Smooth muscle cell (in vitro differentiated cells): Measurements from ENCODE around the gene ADARB2. TPM values are rescaled to one million over a fixed set of nuclear protein-coding genes. Genes with fewer than 3 reads are reported as not detected.

Experiments
- DNase-seq: peaks from one replicate; lab custom pipeline; 2025; ENCODE audit not compliant: unreplicated experiment; lab: John Stamatoyannopoulos, UW
- H2AFZ ChIP-seq: fragments of 200-600 bp; sonication (generic); 2 replicates; pipeline ENCODE4 v1.6.0; 2016; ENCODE audit warnings: antibody characterized with exemption, low read depth, mild to moderate bottlenecking
- H3F3A ChIP-seq: fragments of 200-600 bp; sonication (generic); 2 replicates; pipeline ENCODE4 v1.6.0; 2017; ENCODE audit warnings: antibody characterized with exemption, low read depth
- H3K27ac ChIP-seq: fragments of 200-600 bp; sonication (generic); 2 replicates; pipeline ENCODE4 v1.5.1; 2016; ENCODE audit warnings: low read depth, mild to moderate bottlenecking
- H3K27me3 ChIP-seq: fragments of 200-600 bp; sonication (generic); 2 replicates; pipeline ENCODE4 v1.6.1; 2016; ENCODE audit warnings: low read depth, mild to moderate bottlenecking
- H3K36me3 ChIP-seq: fragments of 200-600 bp; sonication (generic); 2 replicates; pipeline ENCODE4 v1.5.1; 2016; ENCODE audit warnings: low read depth
- H3K4me1 ChIP-seq: fragments of 200-600 bp; sonication (generic); 2 replicates; pipeline ENCODE4 v1.5.1; 2016; ENCODE audit warnings: low read depth
- H3K4me2 ChIP-seq: fragments of 200-600 bp; sonication (generic); 2 replicates; pipeline ENCODE4 v1.6.0; 2016; ENCODE audit warnings: mild to moderate bottlenecking
- H3K4me3 ChIP-seq: fragments of 200-600 bp; sonication (generic); 2 replicates; pipeline ENCODE4 v1.5.1; 2016; ENCODE audit warnings: mild to moderate bottlenecking
- H3K79me2 ChIP-seq: fragments of 200-600 bp; sonication (generic); 2 replicates; pipeline ENCODE4 v1.6.0; 2016; ENCODE audit warnings: low read depth, mild to moderate bottlenecking
- H3K9ac ChIP-seq: fragments of 200-600 bp; sonication (generic); 2 replicates; pipeline ENCODE4 v1.6.0; 2016; ENCODE audit warnings: low read depth
- H3K9me3 ChIP-seq: fragments of 200-600 bp; sonication (generic); replicated peaks from 2 replicates; pipeline ENCODE4 v1.5.1; 2016; ENCODE audit warnings: low read depth
- H4K20me1 ChIP-seq: fragments of 200-600 bp; sonication (generic); 2 replicates; pipeline ENCODE4 v1.6.0; 2016; ENCODE audit warnings: low read depth
- CTCF ChIP-seq: fragments of 200-600 bp; sonication (generic); IDR thresholded peaks from 2 replicates; pipeline ENCODE4 v1.5.1; 2017; ENCODE audit warnings: borderline replicate concordance, mild to moderate bottlenecking, antibody characterized with exemption; ENCODE audit not compliant: insufficient read depth, poor library complexity, severe bottlenecking
- WGBS: methylation state at CpG from one replicate; pipeline ENCODE4 v1.1.7; 2016; ENCODE audit warnings: low lambda C conversion rate; 5-methylcytosine and 5-hydroxymethylcytosine counted together
- polyA plus RNA-seq: library from polyadenylated mRNA; unstranded; fragments of >200 nt; fragmentation: Nextera tagmentation; extraction: Ambion mirVana; gene quantifications from 2 replicates; pipeline ENCODE4 v1.2.1, GENCODE V29; 2016
- total RNA-seq: library from RNA; depleted of rRNA; stranded (reverse); fragments of >200 nt; gene quantifications from 2 replicates; pipeline ENCODE4 v1.2.3, GENCODE V29; 2014

Gene ADARB2
- total and polyA plus RNA-seq, 2 experiments from 2014 or later = 0.13 to 0.39 TPM

GRCh38 chr10:1632596-1632995 lies 104.7 kb downstream of the ADARB2 start:
- Histone ChIP-seq H3F3A (no peaks in the 10 kb centered on the region), H4K20me1 (no peaks in the 10 kb centered on the region), H3K36me3 (no peaks in the 10 kb centered on the region), H3K4me2 (no peak overlapping the region), H3K27ac (no peak overlapping the region), H3K9me3 (no peaks in the 10 kb centered on the region), H2AFZ (no peak overlapping the region), H3K27me3 (peaks cover 3% of the 10 kb centered on the region), H3K4me1 (peaks cover 7% of the 10 kb centered on the region), H3K79me2 (no peaks in the 10 kb centered on the region), H3K9ac (no peak overlapping the region), H3K4me3 (no peak overlapping the region)
- 85% methylated on average over 3 of the region's 3 CpGs for WGBS
- DNase-seq = no peak
- TF ChIP-seq CTCF = no peak

DNA sequence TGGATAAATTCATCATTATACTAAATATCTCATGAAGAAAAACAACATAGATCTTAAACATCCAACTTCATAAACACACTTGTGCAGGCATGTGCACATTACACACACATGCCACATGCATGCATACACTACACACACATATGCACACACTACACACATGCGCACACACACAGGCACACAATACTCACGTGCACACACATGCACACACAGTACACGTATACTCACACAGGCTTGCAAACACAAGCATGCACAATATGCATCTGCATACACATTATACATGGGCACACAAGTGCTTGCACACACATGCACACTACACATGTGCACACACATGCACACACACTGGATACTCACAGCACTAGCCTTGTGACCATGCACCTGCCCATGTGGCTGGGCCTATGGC lies 105.2 kb downstream of the ADARB2 start:
- no peaks in the 10 kb centered on the region for H3K79me2 ChIP-seq
- H3K4me1 ChIP-seq = peaks cover 7% of the 10 kb centered on the region
- H3K4me2 ChIP-seq = no peak overlapping the region
- H3K27me3 ChIP-seq = no peaks in the 10 kb centered on the region
- no peak for DNase-seq
- H3K27ac ChIP-seq = no peak overlapping the region
- H3K4me3 ChIP-seq = no peak overlapping the region
- no peak overlapping the region for H2AFZ ChIP-seq
- H3K36me3 ChIP-seq = no peaks in the 10 kb centered on the region
- no peaks in the 10 kb centered on the region for H4K20me1 ChIP-seq
- H3K9ac ChIP-seq = no peak overlapping the region
- H3F3A ChIP-seq = no peaks in the 10 kb centered on the region
- H3K9me3 ChIP-seq = no peaks in the 10 kb centered on the region
- TF ChIP-seq CTCF = no peak
- 100% methylated on average over 3 of the region's 3 CpGs for WGBS

DNA sequence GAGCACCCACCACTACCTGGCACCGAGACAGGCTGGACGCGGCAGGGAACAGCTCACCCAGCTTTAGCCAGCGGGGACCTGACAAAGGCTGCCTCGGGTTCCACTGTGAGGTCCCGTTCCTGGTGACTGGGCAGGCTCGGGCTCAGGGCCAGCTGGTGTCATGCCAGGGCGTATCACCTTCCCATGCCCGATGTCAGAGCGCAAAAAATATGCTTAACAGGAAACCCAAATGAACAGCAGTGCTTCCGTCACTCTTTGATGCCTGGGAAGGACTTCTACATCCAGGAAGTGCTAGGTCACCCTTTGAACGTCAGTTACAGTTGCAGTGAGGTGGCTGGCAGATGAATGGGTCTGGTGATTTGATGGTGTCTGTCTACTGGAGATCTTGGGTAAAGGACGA lies 106.0 kb downstream of the ADARB2 start:
- H3K4me1 ChIP-seq = peaks cover 7% of the 10 kb centered on the region
- no peaks in the 10 kb centered on the region for H4K20me1 ChIP-seq
- whole genome bisulfite sequencing = 93% methylated on average over 13 of the region's 13 CpGs
- H3K9ac ChIP-seq = no peak overlapping the region
- TF ChIP-seq CTCF = no peak
- no peak overlapping the region for H3K4me3 ChIP-seq
- no peaks in the 10 kb centered on the region for H3F3A ChIP-seq
- H3K27ac ChIP-seq = no peak overlapping the region
- H3K36me3 ChIP-seq = no peaks in the 10 kb centered on the region
- H3K9me3 ChIP-seq = no peaks in the 10 kb centered on the region
- H3K4me2 ChIP-seq = no peak overlapping the region
- no peaks in the 10 kb centered on the region for H3K27me3 ChIP-seq
- no peaks in the 10 kb centered on the region for H3K79me2 ChIP-seq
- no peak overlapping the region for H2AFZ ChIP-seq
- no peak for DNase-seq

- no peak overlapping the region for H3K27ac ChIP-seq
- no peaks in the 10 kb centered on the region for H4K20me1 ChIP-seq
- H3K36me3 ChIP-seq = no peaks in the 10 kb centered on the region
- no peak overlapping the region for H2AFZ ChIP-seq
- no peak for DNase-seq
- H3K79me2 ChIP-seq = no peaks in the 10 kb centered on the region
- H3F3A ChIP-seq = no peaks in the 10 kb centered on the region
- H3K9me3 ChIP-seq = no peaks in the 10 kb centered on the region
- no peaks in the 10 kb centered on the region for H3K27me3 ChIP-seq
- H3K9ac ChIP-seq = no peak overlapping the region
- peaks cover 7% of the 10 kb centered on the region for H3K4me1 ChIP-seq
- TF ChIP-seq CTCF = no peak
- no peak overlapping the region for H3K4me3 ChIP-seq
- no peak overlapping the region for H3K4me2 ChIP-seq
- WGBS = 82% methylated on average over 6 of the region's 6 CpGs
Measured at GRCh38 chr10:1630304-1630703, 107.0 kb downstream of the ADARB2 start.
